Small intestine (tissue), 7 donors: ENCODE measurements around the gene ERCC4. TPM values are rescaled to one million over a fixed set of nuclear protein-coding genes. Genes with fewer than 3 reads are reported as not detected.

Experiments
- DNase-seq, 2 donors: peaks; one replicate each; pipeline versions ENCODE4 v3.0.0 to v3.0.0-alpha.2; 2013
- FAIRE-seq: peaks from 2 replicates; lab custom pipeline; 2012; peaks lifted over from hg19 to GRCh38; lab: Jason Lieb, UNC
- H3K27ac ChIP-seq, 3 donors: one replicate each; pipeline ENCODE4 v1.5.1; 2013; ENCODE audit warnings: low read length in 2 of 3, mild to moderate bottlenecking in 2 of 3, control low read depth in 1 of 3, inconsistent platforms in 1 of 3, low read depth in 1 of 3, moderate library complexity in 1 of 3
- H3K27me3 ChIP-seq, 3 donors: one replicate each; pipeline ENCODE4 v1.6.1; 2013; ENCODE audit warnings: low read length in 3 of 3, inconsistent platforms in 1 of 3; ENCODE audit not compliant: control insufficient read depth in 3 of 3, insufficient read depth in 3 of 3
- H3K36me3 ChIP-seq, 3 donors: one replicate each; pipeline ENCODE4 v1.6.1; 2013; ENCODE audit warnings: low read length in 3 of 3, inconsistent platforms in 1 of 3, low read depth in 1 of 3, mild to moderate bottlenecking in 1 of 3, moderate library complexity in 1 of 3; ENCODE audit not compliant: control insufficient read depth in 3 of 3, insufficient read depth in 2 of 3
- H3K4me1 ChIP-seq, 3 donors: one replicate each; pipeline ENCODE4 v1.6.1; 2013; ENCODE audit warnings: low read length in 2 of 3, inconsistent platforms in 1 of 3, low read depth in 1 of 3, mild to moderate bottlenecking in 1 of 3, moderate library complexity in 1 of 3; ENCODE audit not compliant: control insufficient read depth in 3 of 3, insufficient read depth in 2 of 3
- H3K4me3 ChIP-seq, 3 donors: one replicate each; pipeline ENCODE4 v1.5.1; 2013; ENCODE audit warnings: low read length in 3 of 3, control low read depth in 1 of 3, inconsistent platforms in 1 of 3, low read depth in 1 of 3, mild to moderate bottlenecking in 1 of 3, moderate library complexity in 1 of 3
- H3K9me3 ChIP-seq, 2 donors: one replicate each; pipeline ENCODE4 v1.6.1; 2013; ENCODE audit warnings: low read depth in 1 of 2, low read length in 1 of 2; ENCODE audit not compliant: control insufficient read depth in 2 of 2, insufficient read depth in 1 of 2
- WGBS, 3 donors: extraction: QIAGEN DNeasy Blood & Tissue Kit; methylation state at CpG; one replicate each; pipeline ENCODE4 v1.1.7; 2013; 5-methylcytosine and 5-hydroxymethylcytosine counted together
- polyA plus RNA-seq, 4 donors: library from polyadenylated mRNA; stranded (reverse) in 3 of 4; unstranded in 1 of 4; fragments of 200-250 nt in 3 of 4; fragments of 120-200 nt in 1 of 4; gene quantifications; one replicate each; pipeline versions ENCODE4 v1.2.1 to v1.2.3, GENCODE V29; 2013
- donor health status: healthy with polysubstance abuse.
- donor health status: control.
- donor health status: control.
- donor health status: Bipolar disorder and iron deficiency.
- donor health status: healthy.

ERCC4 gene
- polyA plus RNA-seq, 4 donors = 0.67 to 4.9 (median 1.4) TPM

- Histone ChIP-seq H3K27me3 (no peaks in the 10 kb centered on the region), H3K27ac (no peak overlapping the region), H3K4me3 (no peak overlapping the region), H3K4me1 (no peaks in the 10 kb centered on the region), H3K9me3 (peaks cover 0 to 6% of the 10 kb centered on the region in 2 donors), H3K36me3 (no peaks in the 10 kb centered on the region)
- 91 to 93% (median 92%) methylated on average over 9 of the region's 9 CpGs for WGBS, 3 donors
- FAIRE-seq (no peak), DNase-seq (no peak)
These were observed 53.5 kb downstream of the ERCC4 start for GRCh38 chr16:13973321-13974023.

GRCh38 chr16:13977177-13977576 lies 57.2 kb downstream of the ERCC4 start:
- no peaks in the 10 kb centered on the region for H3K36me3 ChIP-seq
- no peaks in the 10 kb centered on the region for H3K27me3 ChIP-seq
- no peak for FAIRE-seq

GRCh38 chr16:13982451-13982850 lies 62.5 kb downstream of the ERCC4 start:
- WGBS, 3 donors = 90 to 92% (median 91%) methylated on average over 3 of the region's 3 CpGs
- FAIRE-seq = no peak

More at GRCh38 chr16:13977177-13977576, 57.2 kb downstream of the ERCC4 start:
- H3K27ac ChIP-seq = no peak overlapping the region
- DNase-seq = no peak
- H3K9me3 ChIP-seq = no peaks in the 10 kb centered on the region
- no peak overlapping the region for H3K4me3 ChIP-seq
- WGBS, 3 donors = 87 to 96% (median 89%) methylated on average over 6 of the region's 6 CpGs
- H3K4me1 ChIP-seq = no peaks in the 10 kb centered on the region

GRCh38 chr16:13983625-13984024 lies 63.7 kb downstream of the ERCC4 start:
- Histone ChIP-seq H3K9me3 (no peaks in the 10 kb centered on the region), H3K4me3 (no peak overlapping the region), H3K36me3 (no peaks in the 10 kb centered on the region), H3K27ac (no peak overlapping the region), H3K4me1 (no peaks in the 10 kb centered on the region), H3K27me3 (no peaks in the 10 kb centered on the region)
- DNase-seq = no peak
- FAIRE-seq = no peak
- WGBS, 3 donors = 64 to 87% (median 75%) methylated on average over 5 of the region's 5 CpGs

More at GRCh38 chr16:13982451-13982850, 62.5 kb downstream of the ERCC4 start:
- Histone ChIP-seq H3K36me3 (no peaks in the 10 kb centered on the region), H3K27me3 (no peaks in the 10 kb centered on the region), H3K4me1 (no peaks in the 10 kb centered on the region), H3K27ac (no peak overlapping the region), H3K4me3 (no peak overlapping the region), H3K9me3 (no peaks in the 10 kb centered on the region)
- DNase-seq = no peak

GRCh38 chr16:13984794-13985193 lies 64.8 kb downstream of the ERCC4 start:
- Histone ChIP-seq H3K9me3 (no peaks in the 10 kb centered on the region), H3K4me1 (no peaks in the 10 kb centered on the region), H3K36me3 (no peaks in the 10 kb centered on the region), H3K4me3 (no peak overlapping the region), H3K27ac (no peak overlapping the region), H3K27me3 (no peaks in the 10 kb centered on the region)
- 83 to 89% (median 89%) methylated on average over 8 of the region's 8 CpGs for WGBS, 3 donors
- DNase-seq (no peak), FAIRE-seq (no peak)

- no peaks in the 10 kb centered on the region for H3K36me3 ChIP-seq
- no peak overlapping the region for H3K27ac ChIP-seq
These were observed 68.1 kb downstream of the ERCC4 start for GRCh38 chr16:13988038-13988437.

GRCh38 chr16:13992322-13992721 lies 72.4 kb downstream of the ERCC4 start:
- WGBS, 3 donors = 85 to 93% (median 88%) methylated on average over 5 to 6 of the region's 6 CpGs
- FAIRE-seq = no peak

More at GRCh38 chr16:13988038-13988437, 68.1 kb downstream of the ERCC4 start:
- WGBS, 3 donors = 92 to 100% (median 95%) methylated on average over 1 of the region's 1 CpG
- FAIRE-seq (no peak), DNase-seq (no peak)
- Histone ChIP-seq H3K9me3 (no peaks in the 10 kb centered on the region), H3K4me1 (no peaks in the 10 kb centered on the region), H3K27me3 (no peaks in the 10 kb centered on the region), H3K4me3 (no peak overlapping the region)

GRCh38 chr16:13992976-13993375 lies 73.0 kb downstream of the ERCC4 start:
- Histone ChIP-seq H3K4me3 (no peak overlapping the region), H3K36me3 (no peaks in the 10 kb centered on the region), H3K9me3 (no peaks in the 10 kb centered on the region), H3K27me3 (no peaks in the 10 kb centered on the region), H3K4me1 (no peaks in the 10 kb centered on the region), H3K27ac (no peak overlapping the region)
- FAIRE-seq = no peak
- no peak for DNase-seq
- 80 to 92% (median 85%) methylated on average over 4 of the region's 4 CpGs for WGBS, 3 donors

More at GRCh38 chr16:13992322-13992721, 72.4 kb downstream of the ERCC4 start:
- DNase-seq = no peak
- Histone ChIP-seq H3K4me3 (no peak overlapping the region), H3K27ac (no peak overlapping the region), H3K4me1 (no peaks in the 10 kb centered on the region), H3K9me3 (no peaks in the 10 kb centered on the region), H3K27me3 (no peaks in the 10 kb centered on the region), H3K36me3 (no peaks in the 10 kb centered on the region)
